Calu3 (cell line): ENCODE data around the gene RSF1. TPM values are rescaled to one million over a fixed set of nuclear protein-coding genes. Genes with fewer than 3 reads are reported as not detected.
"Not testable (repeated sequence)": the region's sequence is repeated elsewhere in the genome, so short reads cannot be mapped to it uniquely, and the experiment has no call there.

Experiments used
- BruUV-seq: library from RNA; stranded (reverse); fragments of 400-500 nt; replicated peaks from 2 replicates; lab custom pipeline; 2021; lab: Mats Ljungman, UMichigan
- CTCF ChIA-PET: fragments of 300-600 bp; sonication (Branson Sonifier 250); formaldehyde crosslinking; loops from one replicate; lab custom pipeline; 2022; ENCODE audit warnings: antibody characterized with exemption; lab: Charles Lee
- DNase-seq: peaks from one replicate; pipeline ENCODE4 v3.0.0; 2022
- H3K27ac Mint-ChIP-seq: one replicate; pipeline ENCODE4 v1.8.0; 2022; ENCODE audit warnings: mixed read lengths; ENCODE audit not compliant: unreplicated experiment
- H3K27me3 Mint-ChIP-seq: one replicate; pipeline ENCODE4 v1.8.0; 2022; ENCODE audit warnings: mixed read lengths; ENCODE audit not compliant: unreplicated experiment
- H3K36me3 Mint-ChIP-seq: one replicate; pipeline ENCODE4 v1.8.0; 2022; ENCODE audit warnings: mild to moderate bottlenecking, moderate library complexity, mixed read lengths; ENCODE audit not compliant: insufficient read depth, unreplicated experiment
- H3K4me1 Mint-ChIP-seq: one replicate; pipeline ENCODE4 v1.8.0; 2022; ENCODE audit warnings: mild to moderate bottlenecking, low read depth, mixed read lengths; ENCODE audit not compliant: unreplicated experiment
- H3K4me3 Mint-ChIP-seq: one replicate; pipeline ENCODE4 v1.8.0; 2022; ENCODE audit warnings: mild to moderate bottlenecking, low read depth, moderate library complexity, mixed read lengths; ENCODE audit not compliant: unreplicated experiment
- H3K9me3 Mint-ChIP-seq: one replicate; pipeline ENCODE4 v1.8.0; 2022; ENCODE audit warnings: low read depth, mixed read lengths; ENCODE audit not compliant: unreplicated experiment
- intact Hi-C: fragments of 100-400 bp; cut with micrococcal nuclease; formaldehyde crosslinking; loops from one replicate; pipeline ENCODE4 v1.10.0; 2022; ENCODE audit not compliant: unreplicated experiment
- total RNA-seq: library from RNA; stranded (reverse); gene quantifications from 2 replicates; pipeline ENCODE4 v1.2.3, GENCODE V29; 2022
- TF ChIP-seq, protein P1 (sequence below): fragments of 200-600 bp; IDR thresholded peaks from one replicate; pipeline ENCODE4 v1.8.0; 2022; ENCODE audit warnings: antibody characterized with exemption; ENCODE audit not compliant: unreplicated experiment

Gene RSF1
- total RNA-seq, 1 experiment from 2014 or later: 68.5 TPM

DNA sequence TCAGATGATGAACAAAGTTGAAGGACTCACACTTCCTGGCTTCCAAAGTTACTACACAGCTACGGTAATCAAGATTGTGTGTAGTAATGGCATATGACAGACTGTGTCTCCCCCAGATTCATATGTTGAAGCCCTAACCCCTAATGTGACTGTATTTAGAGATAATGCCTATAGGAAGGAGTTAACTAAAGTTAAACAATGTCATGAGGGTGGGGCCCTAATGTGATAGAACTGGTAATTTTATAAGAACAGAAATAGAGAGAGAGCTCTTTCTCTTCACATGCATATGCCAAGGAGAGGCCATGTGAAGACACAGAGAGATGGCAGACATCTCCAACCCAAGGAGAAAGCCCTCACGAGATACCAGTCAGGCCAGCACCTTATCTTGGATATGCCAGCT lies 8.4 kb upstream of the RSF1 start:
- DNase-seq: no peak
- CTCF ChIA-PET: no interaction called here
- no peaks in the 10 kb centered on the region for H3K36me3 Mint-ChIP-seq
- TF ChIP-seq, protein P1, sequence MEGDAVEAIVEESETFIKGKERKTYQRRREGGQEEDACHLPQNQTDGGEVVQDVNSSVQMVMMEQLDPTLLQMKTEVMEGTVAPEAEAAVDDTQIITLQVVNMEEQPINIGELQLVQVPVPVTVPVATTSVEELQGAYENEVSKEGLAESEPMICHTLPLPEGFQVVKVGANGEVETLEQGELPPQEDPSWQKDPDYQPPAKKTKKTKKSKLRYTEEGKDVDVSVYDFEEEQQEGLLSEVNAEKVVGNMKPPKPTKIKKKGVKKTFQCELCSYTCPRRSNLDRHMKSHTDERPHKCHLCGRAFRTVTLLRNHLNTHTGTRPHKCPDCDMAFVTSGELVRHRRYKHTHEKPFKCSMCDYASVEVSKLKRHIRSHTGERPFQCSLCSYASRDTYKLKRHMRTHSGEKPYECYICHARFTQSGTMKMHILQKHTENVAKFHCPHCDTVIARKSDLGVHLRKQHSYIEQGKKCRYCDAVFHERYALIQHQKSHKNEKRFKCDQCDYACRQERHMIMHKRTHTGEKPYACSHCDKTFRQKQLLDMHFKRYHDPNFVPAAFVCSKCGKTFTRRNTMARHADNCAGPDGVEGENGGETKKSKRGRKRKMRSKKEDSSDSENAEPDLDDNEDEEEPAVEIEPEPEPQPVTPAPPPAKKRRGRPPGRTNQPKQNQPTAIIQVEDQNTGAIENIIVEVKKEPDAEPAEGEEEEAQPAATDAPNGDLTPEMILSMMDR: no peak
- H3K4me3 Mint-ChIP-seq: no peak overlapping the region
- H3K9me3 Mint-ChIP-seq: no peaks in the 10 kb centered on the region
- no TSS peak for BruUV-seq
- intact Hi-C loops: no loop called here
- H3K27ac Mint-ChIP-seq: no peak overlapping the region
- H3K27me3 Mint-ChIP-seq: no peaks in the 10 kb centered on the region
- H3K4me1 Mint-ChIP-seq: no peaks in the 10 kb centered on the region

DNA sequence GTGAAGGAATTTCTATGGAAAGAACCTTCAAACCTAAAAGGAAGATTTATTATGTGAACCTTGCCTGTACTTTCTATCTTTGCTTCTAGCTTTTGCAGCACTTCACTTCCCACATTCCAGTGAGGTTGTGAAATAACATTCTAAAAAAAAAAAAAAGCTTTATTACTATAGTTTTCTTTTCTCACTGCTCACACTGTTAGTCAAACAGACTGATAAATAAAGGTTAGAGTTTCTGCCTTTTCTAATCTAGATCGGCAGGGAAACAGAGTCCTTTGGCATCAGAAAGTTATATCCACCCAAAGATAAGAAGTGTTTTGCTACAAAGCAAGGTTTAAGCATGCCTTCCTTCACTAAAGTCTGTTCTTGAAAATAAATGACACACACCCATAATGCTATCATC lies 3.3 kb upstream of the RSF1 start:
- Mint-ChIP-seq H3K27me3 (no peaks in the 10 kb centered on the region), H3K9me3 (no peaks in the 10 kb centered on the region), H3K36me3 (peaks cover 29% of the 10 kb centered on the region), H3K4me3 (no peak overlapping the region), H3K4me1 (peaks cover 7% of the 10 kb centered on the region), H3K27ac (no peak overlapping the region)
- CTCF ChIA-PET: interaction anchor here (0.6 kb wide), 1 partner anchor 55 kb away, joined by 3 read pairs; no protein-coding TSS in a partner anchor
- intact Hi-C loops: no loop called here
- no TSS peak for BruUV-seq
- TF ChIP-seq, protein P1: no peak
- no peak for DNase-seq

- CTCF ChIA-PET, intact Hi-C loops, H3K27ac Mint-ChIP-seq, H3K27me3 Mint-ChIP-seq, DNase-seq, H3K9me3 Mint-ChIP-seq: not testable (repeated sequence)
- BruUV-seq: TSS peak; percentile 45
- Mint-ChIP-seq H3K4me1 (peaks cover 11% of the 10 kb centered on the region), H3K4me3 (peak overlapping the region; percentile 90), H3K36me3 (peaks cover 29% of the 10 kb centered on the region)
Observed at GRCh38 chr11:77822126-77822525, 1.6 kb upstream of the RSF1 start.

DNA sequence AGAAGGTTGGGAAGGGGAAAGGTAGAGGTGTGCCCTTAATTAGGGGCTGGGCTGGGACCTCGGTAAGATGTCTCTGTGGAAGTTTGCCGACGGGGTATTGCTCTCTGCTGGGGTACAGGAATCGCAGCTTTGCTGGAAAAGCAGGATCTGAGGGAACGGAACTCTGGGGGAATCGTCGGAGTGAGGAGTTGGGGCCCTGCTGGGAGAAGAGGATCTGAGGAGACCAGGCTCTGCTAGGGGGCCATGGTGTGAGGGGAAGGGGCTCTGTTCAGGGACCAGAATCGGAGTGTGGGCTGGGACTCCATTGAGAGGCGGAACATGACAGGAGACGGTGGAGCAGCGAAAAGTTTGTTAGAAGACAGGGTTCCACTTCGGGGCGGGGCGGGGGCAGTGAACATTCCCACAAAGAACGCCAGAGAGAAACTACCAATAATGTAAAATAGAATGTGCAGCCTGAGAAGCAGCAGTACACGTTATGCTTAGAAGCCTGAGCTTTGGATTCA lies 878 bp upstream of the RSF1 start:
- no peaks in the 10 kb centered on the region for H3K27me3 Mint-ChIP-seq
- TF ChIP-seq, protein P1: no peak
- CTCF ChIA-PET: interaction anchor here (0.6 kb wide), 1 partner anchor 173 kb away, joined by 7 read pairs; the partner anchor contains the start of gene INTS4
- peak; percentile 14 for DNase-seq
- H3K4me3 Mint-ChIP-seq: peak overlapping the region; percentile 90
- intact Hi-C loops: no loop called here
- H3K4me1 Mint-ChIP-seq: peaks cover 18% of the 10 kb centered on the region
- peak overlapping the region; percentile 68 for H3K27ac Mint-ChIP-seq
- peaks cover 29% of the 10 kb centered on the region for H3K36me3 Mint-ChIP-seq
- BruUV-seq: no TSS peak
- no peaks in the 10 kb centered on the region for H3K9me3 Mint-ChIP-seq

- CTCF ChIA-PET: no interaction called here
- Mint-ChIP-seq H3K4me1 (peaks cover 18% of the 10 kb centered on the region), H3K36me3 (peaks cover 29% of the 10 kb centered on the region), H3K9me3 (no peaks in the 10 kb centered on the region), H3K4me3 (peak overlapping the region; percentile 90), H3K27me3 (no peaks in the 10 kb centered on the region), H3K27ac (peak overlapping the region; percentile 85)
- peak; percentile 46 for DNase-seq
- intact Hi-C loops: loop anchor here (10.0 kb wide), 1 partner anchor 105 kb away; no protein-coding TSS in a partner anchor
- TF ChIP-seq, protein P1: no peak
- BruUV-seq: no TSS peak
Observed at GRCh38 chr11:77819921-77820564, 479 bp downstream of the RSF1 start.
